Vagina (tissue), 2 donors: Measurements from ENCODE around the gene SMARCE1.

Experiments
- CTCF ChIP-seq, 3 experiments: fragments of 450-650 bp in 2 of 3; fragments of 200-600 bp in 1 of 3; sonication (generic) in 1 of 3; IDR thresholded peaks; one replicate each; pipeline ENCODE4 v1.5.1; 2017 to 2019; ENCODE audit warnings: antibody characterized with exemption in 3 of 3, mild to moderate bottlenecking in 2 of 3, moderate library complexity in 2 of 3
- POLR2AphosphoS5 ChIP-seq, 2 donors: sonication (generic); formaldehyde crosslinking; IDR thresholded peaks; one replicate each; pipeline ENCODE4 v1.9.0; 2017; ENCODE audit warnings: antibody characterized with exemption in 2 of 2, mild to moderate bottlenecking in 2 of 2, low read depth in 1 of 2; ENCODE audit not compliant: insufficient read depth in 1 of 2

- no peak for TF ChIP-seq CTCF (IDR thresholded peaks at IDR 0.05)
- no peak for TF ChIP-seq POLR2AphosphoS5 (IDR thresholded peaks at IDR 0.05; ENCODE audit: insufficient read depth in 1 of 2, low read depth in 1 of 2)
Observed at GRCh38 chr17:40604327-40605080, 43.1 kb downstream of the SMARCE1 start.
